ENCODE data around the gene C4BPB.
A peak's percentile ranks its signal among the peaks of the same experiment; 100 is the strongest.
"Not testable (repeated sequence)": the region's sequence is repeated elsewhere in the genome, so short reads cannot be mapped to it uniquely, and the experiment has no call there.

The C4BPB gene

GRCh38 chr1:207088701-207089626 is at the start of gene C4BPB:
Gene C4BPB, plus strand, starts transcription at chr1:207088860. Its CDS starts 672 bp downstream, at chr1:207089532.
- no peak for DNase-seq

- no peak for DNase-seq
Measured at GRCh38 chr1:207039380-207040180, 49.1 kb upstream of the C4BPB start.

- no peak for DNase-seq
Measured at GRCh38 chr1:207040181-207040533, 48.5 kb upstream of the C4BPB start.

- not testable (repeated sequence) for DNase-seq
Measured at GRCh38 chr1:207041397-207041796, 47.3 kb upstream of the C4BPB start.

GRCh38 chr1:207045453-207045852 is 43.2 kb upstream of the C4BPB start:
- no peak for DNase-seq

GRCh38 chr1:207047505-207047904 is 41.2 kb upstream of the C4BPB start:
- no peak for DNase-seq

- no peak for DNase-seq
Measured at GRCh38 chr1:207048041-207048440, 40.6 kb upstream of the C4BPB start.

- DNase-seq = no peak
Measured at GRCh38 chr1:207049054-207049453, 39.6 kb upstream of the C4BPB start.

GRCh38 chr1:207049514-207049913 is 39.1 kb upstream of the C4BPB start:
- no peak for DNase-seq

GRCh38 chr1:207049974-207050391 is 38.7 kb upstream of the C4BPB start:
- DNase-seq = peak; percentile 40 to 46

- DNase-seq = peak; percentile 95 to 97
Measured at GRCh38 chr1:207050480-207051190, 38.0 kb upstream of the C4BPB start.

- peak in 1 of 2 experiments; percentile 26 for DNase-seq
Measured at GRCh38 chr1:207051191-207051943, 37.3 kb upstream of the C4BPB start, which contains the start of gene YOD1. Gene YOD1, minus strand, starts transcription at chr1:207051208. Its CDS starts 178 bp downstream, at chr1:207051030.

GRCh38 chr1:207052911-207053769 is 35.5 kb upstream of the C4BPB start, which contains the start of gene PFKFB2:
Gene PFKFB2, plus strand, starts transcription at chr1:207053275. Its CDS starts 1,443 bp downstream, at chr1:207054718.
- peak; percentile 99 to 100 for DNase-seq

GRCh38 chr1:207054491-207054890 is 34.2 kb upstream of the C4BPB start:
- DNase-seq = no peak

- no peak for DNase-seq
Measured at GRCh38 chr1:207055386-207056001, 33.2 kb upstream of the C4BPB start.

- no peak for DNase-seq
Measured at GRCh38 chr1:207056673-207057072, 32.0 kb upstream of the C4BPB start.

- no peak for DNase-seq
Measured at GRCh38 chr1:207058252-207058651, 30.4 kb upstream of the C4BPB start.

- peak; percentile 91 to 94 for DNase-seq
Measured at GRCh38 chr1:207058878-207059867, 29.5 kb upstream of the C4BPB start.

GRCh38 chr1:207059881-207060280 is 28.8 kb upstream of the C4BPB start:
- no peak for DNase-seq
